GM21619 (cell line): ENCODE data around the gene MARCHF5.
"Not testable (repeated sequence)": the region's sequence is repeated elsewhere in the genome, so short reads cannot be mapped to it uniquely, and the experiment has no call there.

Experiments
- ATAC-seq: cut with Tn5 transposase; IDR thresholded peaks from one replicate; pipeline ENCODE4 v1.9.1; 2021; ENCODE audit not compliant: unreplicated experiment

Gene MARCHF5

DNA sequence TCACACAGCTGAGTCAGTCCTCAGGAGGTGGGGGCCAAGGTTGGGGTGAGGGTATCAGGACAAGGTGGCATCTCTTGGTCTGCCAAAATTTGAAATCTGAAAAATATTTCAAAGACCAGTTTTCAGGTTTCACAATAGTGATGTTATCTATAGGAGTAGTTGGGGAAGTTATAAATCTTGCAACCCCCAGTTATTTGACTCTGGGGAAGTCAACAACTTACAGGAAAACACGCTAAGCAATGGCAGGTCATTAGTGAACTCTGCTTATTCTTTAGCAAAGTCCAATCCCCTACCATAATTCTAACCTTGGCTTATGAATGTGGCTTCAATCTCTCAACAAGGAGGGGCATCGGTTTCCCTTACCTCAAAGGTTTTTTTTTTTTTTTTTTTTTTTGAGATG is 94.9 kb downstream of the MARCHF5 start:
- no peak for ATAC-seq

DNA sequence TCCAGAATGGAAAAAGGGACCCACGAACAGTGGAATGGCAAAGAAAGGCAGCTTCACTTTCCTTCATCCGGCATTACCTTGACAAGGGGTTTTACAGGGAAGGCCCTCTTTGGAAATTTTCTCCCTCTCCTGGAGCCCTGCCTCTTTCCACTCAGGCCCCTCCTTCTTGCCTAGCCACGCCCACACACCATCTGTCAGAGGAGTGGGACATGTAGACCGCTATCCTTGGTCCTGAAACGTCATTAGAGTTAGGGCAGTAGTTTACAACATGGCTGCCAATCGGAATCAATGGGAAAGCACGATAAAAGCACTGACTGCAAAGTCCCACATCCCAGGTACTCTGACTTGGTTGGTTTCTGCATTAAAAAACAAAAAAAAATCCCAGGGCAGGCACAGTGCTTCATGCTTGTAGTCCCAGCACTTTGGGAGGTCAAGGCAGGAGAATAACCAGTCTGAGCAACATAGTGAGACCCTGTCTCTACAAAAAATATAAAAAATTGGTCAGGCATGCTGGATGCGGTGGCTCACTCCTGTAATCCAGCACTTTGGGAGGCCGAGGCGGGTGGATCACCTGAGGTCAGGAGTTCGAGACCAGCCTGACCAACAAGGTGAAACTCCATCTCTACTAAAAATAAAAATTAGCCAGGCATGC is 96.4 kb downstream of the MARCHF5 start:
- no peak for ATAC-seq

DNA sequence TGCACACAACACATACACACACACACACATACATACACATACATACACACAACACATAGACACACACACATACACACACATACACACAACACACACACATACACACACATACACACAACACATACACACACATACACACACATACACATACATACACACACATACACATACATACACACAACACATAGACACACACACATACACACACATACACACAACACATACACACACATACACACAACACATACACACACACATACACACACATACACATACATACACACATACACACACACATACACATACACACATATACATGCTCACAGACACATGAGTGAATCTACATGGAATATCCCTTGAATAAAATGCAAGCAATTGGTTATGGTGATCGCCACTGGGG is 102.2 kb downstream of the MARCHF5 start:
- ATAC-seq, result not testable (repeated sequence)

DNA sequence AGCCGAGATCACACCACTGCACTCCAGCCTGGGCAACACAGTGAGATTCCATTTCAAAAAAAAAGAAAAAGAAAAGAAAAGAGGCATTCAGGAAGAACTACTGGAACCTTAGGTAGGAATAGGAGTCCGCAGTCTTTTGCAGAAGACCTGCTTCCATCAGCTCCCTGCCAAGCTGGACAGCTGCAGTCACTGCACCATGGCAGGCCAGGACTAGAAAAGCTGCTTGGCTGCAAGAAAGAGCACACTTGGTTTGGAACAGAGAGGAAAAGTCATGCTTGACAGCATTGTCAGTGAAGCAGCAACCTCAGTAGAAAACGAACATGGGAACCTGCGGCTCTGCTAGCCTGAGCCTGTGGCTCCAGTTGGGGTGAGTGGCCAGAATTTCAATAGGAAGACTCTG is 104.3 kb downstream of the MARCHF5 start:
- ATAC-seq, result no peak

DNA sequence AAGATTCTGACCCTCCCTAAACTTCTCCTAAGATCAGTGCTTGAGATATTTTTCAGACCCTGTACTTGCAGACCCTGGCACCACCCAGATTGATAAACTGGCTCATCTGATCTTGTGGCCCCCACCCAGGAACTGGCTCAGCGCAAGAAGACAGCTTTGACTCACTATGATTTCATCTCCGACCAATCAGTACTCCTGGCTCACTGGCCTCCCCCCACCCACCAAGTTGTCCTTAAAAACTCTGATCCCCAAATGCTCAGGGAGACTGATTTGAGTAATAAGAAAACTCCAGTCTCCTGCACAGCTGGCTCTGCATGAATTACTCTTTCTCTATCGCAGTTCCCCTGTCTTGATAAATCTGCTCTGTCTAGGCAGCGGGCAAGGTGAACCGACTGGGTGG is 111.3 kb downstream of the MARCHF5 start:
- ATAC-seq, result not testable (repeated sequence)
